Suppressor macrophage (primary cell): ENCODE data around the gene PTH1R.

Experiments used
- DNase-seq, 4 experiments: peaks; one replicate each; pipeline ENCODE4 v3.0.0-alpha.2; 2020 to 2022

Gene PTH1R

GRCh38 chr3:46883054-46883829 lies 5.7 kb downstream of the PTH1R start:
- peak in 2 of 4 experiments; percentile 31 to 43 for DNase-seq

GRCh38 chr3:46883830-46884185 lies 6.3 kb downstream of the PTH1R start:
- DNase-seq: no peak

GRCh38 chr3:46884427-46884826 lies 6.9 kb downstream of the PTH1R start:
- DNase-seq: no peak

GRCh38 chr3:46884929-46885328 lies 7.4 kb downstream of the PTH1R start:
- no peak for DNase-seq

GRCh38 chr3:46885612-46886011 lies 8.1 kb downstream of the PTH1R start:
- DNase-seq: no peak

GRCh38 chr3:46887980-46888494 lies 10.5 kb downstream of the PTH1R start:
- DNase-seq: no peak

- no peak for DNase-seq
Measured at GRCh38 chr3:46888705-46889104, 11.2 kb downstream of the PTH1R start.

- peak in 1 of 4 experiments; percentile 32 for DNase-seq
Measured at GRCh38 chr3:46889381-46890110, 12.0 kb downstream of the PTH1R start.

- no peak for DNase-seq
Measured at GRCh38 chr3:46890132-46890531, 12.6 kb downstream of the PTH1R start.

- no peak for DNase-seq
Measured at GRCh38 chr3:46891132-46891531, 13.6 kb downstream of the PTH1R start.

GRCh38 chr3:46892285-46893145 lies 15.0 kb downstream of the PTH1R start:
- peak; percentile 78 to 89 (median 84) for DNase-seq

- no peak for DNase-seq
Measured at GRCh38 chr3:46893146-46893748, 15.7 kb downstream of the PTH1R start.

- DNase-seq: no peak
Measured at GRCh38 chr3:46893763-46894162, 16.2 kb downstream of the PTH1R start.

GRCh38 chr3:46894256-46894655 lies 16.7 kb downstream of the PTH1R start:
- DNase-seq: no peak

GRCh38 chr3:46895204-46895660 lies 17.7 kb downstream of the PTH1R start:
- peak; percentile 60 to 85 (median 73) for DNase-seq

GRCh38 chr3:46895761-46896160 lies 18.2 kb downstream of the PTH1R start:
- no peak for DNase-seq

- DNase-seq: no peak
Measured at GRCh38 chr3:46896386-46896785, 18.9 kb downstream of the PTH1R start.

- no peak for DNase-seq
Measured at GRCh38 chr3:46897031-46897430, 19.5 kb downstream of the PTH1R start.

- no peak for DNase-seq
Measured at GRCh38 chr3:46897829-46898320, 20.4 kb downstream of the PTH1R start.

GRCh38 chr3:46898321-46899150 lies 21.0 kb downstream of the PTH1R start:
- no peak for DNase-seq
